HS-27A (cell line): Measurements from ENCODE around the gene RRP1B.
"Not testable (repeated sequence)": the region's sequence is repeated elsewhere in the genome, so short reads cannot be mapped to it uniquely, and the experiment has no call there.

Experiments used
- DNase-seq: peaks from one replicate; pipeline ENCODE4 v3.0.0-alpha.2; 2012; ENCODE audit warnings: low read depth, missing footprints

Gene RRP1B

GRCh38 chr21:43701936-43702784 lies 42.8 kb downstream of the RRP1B start:
- DNase-seq, result no peak

- no peak for DNase-seq
Observed at GRCh38 chr21:43702785-43703034, 43.4 kb downstream of the RRP1B start.

GRCh38 chr21:43703035-43703880 lies 43.9 kb downstream of the RRP1B start:
- DNase-seq, result no peak

- DNase-seq, result no peak
Observed at GRCh38 chr21:43707462-43707861, 48.1 kb downstream of the RRP1B start.

GRCh38 chr21:43708745-43709381 lies 49.5 kb downstream of the RRP1B start:
- no peak for DNase-seq

- DNase-seq, result peak; percentile 80
Observed at GRCh38 chr21:43712268-43712942, 53.0 kb downstream of the RRP1B start.

- not testable (repeated sequence) for DNase-seq
Observed at GRCh38 chr21:43713123-43713522, 53.8 kb downstream of the RRP1B start.

- DNase-seq, result no peak
Observed at GRCh38 chr21:43716376-43717165, 57.2 kb downstream of the RRP1B start.

- DNase-seq, result no peak
Observed at GRCh38 chr21:43717166-43717853, 58.0 kb downstream of the RRP1B start.

GRCh38 chr21:43717967-43718871 lies 58.9 kb downstream of the RRP1B start:
- no peak for DNase-seq

GRCh38 chr21:43718872-43719747 lies 59.8 kb downstream of the RRP1B start, which contains the start of gene PDXK:
Gene PDXK (plus strand): TSS chr21:43719129. CDS start chr21:43719295, 166 bp downstream.
- DNase-seq, result no peak

- DNase-seq, result no peak
Observed at GRCh38 chr21:43719748-43720538, 60.6 kb downstream of the RRP1B start.

GRCh38 chr21:43720539-43721166 lies 61.3 kb downstream of the RRP1B start:
- DNase-seq, result no peak

GRCh38 chr21:43721206-43721605 lies 61.8 kb downstream of the RRP1B start:
- DNase-seq, result no peak

- DNase-seq, result no peak
Observed at GRCh38 chr21:43721939-43722338, 62.6 kb downstream of the RRP1B start.

- no peak for DNase-seq
Observed at GRCh38 chr21:43723648-43724047, 64.3 kb downstream of the RRP1B start.
